Measurements from ENCODE around the gene ANKRD52. TPM values are rescaled to one million over a fixed set of nuclear protein-coding genes. Genes with fewer than 3 reads are reported as not detected.

ANKRD52 gene
- total and polyA plus RNA-seq, 2 donors (not counting 3 experiments of a cell fraction or from before 2014, with no cell fraction given): 30.8 to 62.0 TPM

GRCh38 chr12:56260921-56261320 is 2.7 kb upstream of the ANKRD52 start:
- Histone ChIP-seq H2AFZ (ENCODE audit: low read depth, low read length) (no peak overlapping the region), H3K79me2 (ENCODE audit: control insufficient read depth, insufficient read depth, low read length) (peaks cover 21% of the 10 kb centered on the region), H3K27ac (ENCODE audit: insufficient read depth, low read depth, low read length) (no peak overlapping the region), H3K9ac (replicated peaks; ENCODE audit: extremely low read depth, insufficient read depth, low read length) (no peak overlapping the region), H4K20me1 (replicated peaks; ENCODE audit: control insufficient read depth, extremely low read depth, insufficient read depth, low read length) (no peaks in the 10 kb centered on the region), H3K9me1 (replicated peaks; ENCODE audit: control insufficient read depth, extremely low read depth, insufficient read depth, low read length) (no peaks in the 10 kb centered on the region), H3K9me3 (replicated peaks; ENCODE audit: control insufficient read depth, insufficient read depth, low read length) (no peaks in the 10 kb centered on the region), H3K4me3 (replicated peaks in 1 of 3; ENCODE audit: insufficient read depth in 1 of 3, low read depth in 1 of 3, low read length in 3 of 3) (no peak overlapping the region), H3K27me3 (ENCODE audit: control insufficient read depth in 2 of 2, insufficient read depth in 2 of 2, low read length in 2 of 2) (no peaks in the 10 kb centered on the region), H3K4me2 (ENCODE audit: insufficient read depth, low read length) (no peak overlapping the region), H3K4me1 (ENCODE audit: control insufficient read depth, extremely low read depth, insufficient read depth, low read length) (peaks cover 18% of the 10 kb centered on the region), H3K36me3 (ENCODE audit: control insufficient read depth in 2 of 2, extremely low read depth in 1 of 2, insufficient read depth in 2 of 2, low read length in 2 of 2) (peaks cover under 1% of the 10 kb centered on the region in 2 experiments)
- no peak for FAIRE-seq
- intact Hi-C loops (cut with micrococcal nuclease) (no loop called here), dilution Hi-C loops (cut with MboI; ENCODE audit: extremely low pct_ligation_motif_present, low sequenced_read_pairs) (no loop called here)
- TF ChIP-seq CTCF (IDR thresholded peaks at IDR 0.05; ENCODE audit: extremely low read depth in 1 of 2, insufficient read depth in 1 of 2, low read depth in 1 of 2, low read length in 2 of 2): no peak
- TF ChIP-seq MYC (IDR thresholded peaks at IDR 0.05; ENCODE audit: low read depth, low read length): no peak
- no peak for TF ChIP-seq EZH2 (IDR thresholded peaks at IDR 0.05; ENCODE audit: borderline replicate concordance, low read depth, low read length, severe bottlenecking)
- TF ChIP-seq POLR2AphosphoS5 (IDR thresholded peaks at IDR 0.05; ENCODE audit: insufficient read depth, low read depth, low read length): no peak
- TF ChIP-seq GATA2 (IDR thresholded peaks at IDR 0.05; ENCODE audit: insufficient read depth, insufficient read length, low read depth, low read length): no peak
- TF ChIP-seq FOS (IDR thresholded peaks at IDR 0.05; ENCODE audit: borderline replicate concordance, insufficient read depth, low read length): no peak
- CTCF ChIA-PET: no interaction called here
- POLR2A ChIA-PET: no interaction called here
- no peak for DNase-seq (ENCODE audit: low read depth, low spot score)
- no TSS peak for BruUV-seq (replicated peaks)

GRCh38 chr12:56260380-56260779 is 2.2 kb upstream of the ANKRD52 start:
- no peak overlapping the region for H3K4me3 ChIP-seq (replicated peaks in 1 of 3; ENCODE audit: insufficient read depth in 1 of 3, low read depth in 1 of 3, low read length in 3 of 3)
- peaks cover 26% of the 10 kb centered on the region for H3K79me2 ChIP-seq (ENCODE audit: control insufficient read depth, insufficient read depth, low read length)
- FAIRE-seq (no peak), DNase-seq (ENCODE audit: low read depth, low spot score) (no peak)
- H3K4me2 ChIP-seq (ENCODE audit: insufficient read depth, low read length): no peak overlapping the region
- no peak overlapping the region for H3K27ac ChIP-seq (ENCODE audit: insufficient read depth, low read depth, low read length)
- H3K9me3 ChIP-seq (replicated peaks; ENCODE audit: control insufficient read depth, insufficient read depth, low read length): no peaks in the 10 kb centered on the region
- no peak overlapping the region for H2AFZ ChIP-seq (ENCODE audit: low read depth, low read length)
- H3K9me1 ChIP-seq (replicated peaks; ENCODE audit: control insufficient read depth, extremely low read depth, insufficient read depth, low read length): no peaks in the 10 kb centered on the region
- BruUV-seq (replicated peaks): no TSS peak
- dilution Hi-C loops (cut with MboI; ENCODE audit: extremely low pct_ligation_motif_present, low sequenced_read_pairs) (no loop called here), intact Hi-C loops (cut with micrococcal nuclease) (no loop called here)
- ChIA-PET CTCF (no interaction called here), POLR2A (no interaction called here)
- H3K9ac ChIP-seq (replicated peaks; ENCODE audit: extremely low read depth, insufficient read depth, low read length): no peak overlapping the region
- TF ChIP-seq POLR2AphosphoS5 (IDR thresholded peaks at IDR 0.05; ENCODE audit: insufficient read depth, low read depth, low read length) (no peak), FOS (IDR thresholded peaks at IDR 0.05; ENCODE audit: borderline replicate concordance, insufficient read depth, low read length) (no peak), GATA2 (IDR thresholded peaks at IDR 0.05; ENCODE audit: insufficient read depth, insufficient read length, low read depth, low read length) (no peak), POLR2A (IDR thresholded peaks at IDR 0.05; ENCODE audit: low read depth, low read length) (no peak), JUN (IDR thresholded peaks at IDR 0.05; ENCODE audit: borderline replicate concordance, insufficient read depth, insufficient read length, low read depth) (no peak), MAX (IDR thresholded peaks at IDR 0.05; ENCODE audit: insufficient read depth, insufficient read length) (no peak), EZH2 (IDR thresholded peaks at IDR 0.05; ENCODE audit: borderline replicate concordance, low read depth, low read length, severe bottlenecking) (no peak), CTCF (IDR thresholded peaks at IDR 0.05; ENCODE audit: extremely low read depth in 1 of 2, insufficient read depth in 1 of 2, low read depth in 1 of 2, low read length in 2 of 2) (no peak)
- H4K20me1 ChIP-seq (replicated peaks; ENCODE audit: control insufficient read depth, extremely low read depth, insufficient read depth, low read length): no peaks in the 10 kb centered on the region
- H3K4me1 ChIP-seq (ENCODE audit: control insufficient read depth, extremely low read depth, insufficient read depth, low read length): peaks cover 18% of the 10 kb centered on the region
- no peaks in the 10 kb centered on the region for H3K27me3 ChIP-seq (ENCODE audit: control insufficient read depth in 2 of 2, insufficient read depth in 2 of 2, low read length in 2 of 2)
- peaks cover 6% of the 10 kb centered on the region in 2 experiments for H3K36me3 ChIP-seq (ENCODE audit: control insufficient read depth in 2 of 2, extremely low read depth in 1 of 2, insufficient read depth in 2 of 2, low read length in 2 of 2)
